ENCODE measurements around the gene IFNGR1.

DNA sequence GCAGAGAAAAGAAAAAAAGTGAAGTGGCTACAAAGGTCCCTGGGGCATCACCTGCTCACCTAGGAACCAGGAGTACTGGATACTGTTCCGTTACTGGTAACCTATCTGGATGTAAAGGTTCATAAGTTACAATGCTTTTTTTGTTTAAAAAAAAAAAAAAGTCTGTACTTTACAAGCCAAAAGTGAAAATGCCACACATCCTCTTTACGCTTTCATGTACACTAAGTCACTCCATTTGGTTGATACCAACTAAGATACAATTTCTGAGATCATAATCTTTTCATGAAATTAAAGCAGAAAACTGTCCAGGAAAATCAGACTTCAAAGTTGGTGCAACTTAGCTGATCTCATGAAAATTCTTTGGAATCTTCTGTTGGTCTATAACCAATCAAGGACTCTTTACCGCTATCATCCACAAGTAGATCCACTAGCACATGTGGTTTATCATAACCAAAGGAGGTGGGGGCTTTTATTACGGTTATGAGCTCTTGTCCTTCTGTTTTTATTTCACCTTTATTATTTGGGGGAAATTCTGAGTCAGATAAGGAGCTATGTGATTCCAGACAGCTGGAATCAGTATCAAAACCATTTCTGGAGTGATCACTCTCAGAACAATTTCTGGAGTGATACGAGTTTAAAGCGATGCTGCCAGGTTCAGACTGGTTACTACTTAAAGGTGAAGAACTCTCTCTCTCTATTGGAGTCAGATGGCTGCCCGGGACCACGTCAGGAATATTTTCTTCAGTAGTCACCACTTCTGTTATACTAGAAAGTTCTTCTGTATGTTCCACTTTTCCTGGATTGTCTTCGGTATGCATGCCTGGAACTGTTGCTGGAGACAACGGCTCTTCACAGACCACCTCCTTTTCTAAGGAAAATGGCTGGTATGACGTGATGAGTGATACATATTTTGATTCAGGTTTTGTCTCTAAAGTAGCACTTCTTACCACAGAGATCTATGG lies 21.2 kb downstream of the IFNGR1 start:
- TF ChIP-seq POLR2A (IDR thresholded peaks at IDR 0.05) = no peak
- TF ChIP-seq, protein P1, sequence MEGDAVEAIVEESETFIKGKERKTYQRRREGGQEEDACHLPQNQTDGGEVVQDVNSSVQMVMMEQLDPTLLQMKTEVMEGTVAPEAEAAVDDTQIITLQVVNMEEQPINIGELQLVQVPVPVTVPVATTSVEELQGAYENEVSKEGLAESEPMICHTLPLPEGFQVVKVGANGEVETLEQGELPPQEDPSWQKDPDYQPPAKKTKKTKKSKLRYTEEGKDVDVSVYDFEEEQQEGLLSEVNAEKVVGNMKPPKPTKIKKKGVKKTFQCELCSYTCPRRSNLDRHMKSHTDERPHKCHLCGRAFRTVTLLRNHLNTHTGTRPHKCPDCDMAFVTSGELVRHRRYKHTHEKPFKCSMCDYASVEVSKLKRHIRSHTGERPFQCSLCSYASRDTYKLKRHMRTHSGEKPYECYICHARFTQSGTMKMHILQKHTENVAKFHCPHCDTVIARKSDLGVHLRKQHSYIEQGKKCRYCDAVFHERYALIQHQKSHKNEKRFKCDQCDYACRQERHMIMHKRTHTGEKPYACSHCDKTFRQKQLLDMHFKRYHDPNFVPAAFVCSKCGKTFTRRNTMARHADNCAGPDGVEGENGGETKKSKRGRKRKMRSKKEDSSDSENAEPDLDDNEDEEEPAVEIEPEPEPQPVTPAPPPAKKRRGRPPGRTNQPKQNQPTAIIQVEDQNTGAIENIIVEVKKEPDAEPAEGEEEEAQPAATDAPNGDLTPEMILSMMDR (IDR thresholded peaks at IDR 0.05 in 4 of 5, conservative IDR thresholded peaks at IDR 0.05 in 1 of 5) = no peak

Data from gastrocnemius medialis (tissue), 4 donors.